Hepatocyte (in vitro differentiated cells): ENCODE results near the gene HBA1. TPM values are rescaled to one million over a fixed set of nuclear protein-coding genes. Genes with fewer than 3 reads are reported as not detected.

ENCODE experiments used
- DNase-seq: peaks from one replicate; pipeline ENCODE4 v3.0.0-alpha.2; 2016; ENCODE audit warnings: low spot score
- H2AFZ ChIP-seq: fragments of 200-600 bp; sonication (generic); 2 replicates; pipeline ENCODE4 v1.6.0; 2016; ENCODE audit warnings: antibody characterized with exemption, mild to moderate bottlenecking
- H3K27ac ChIP-seq: fragments of 200-600 bp; sonication (generic); 2 replicates; pipeline ENCODE4 v1.5.1; 2016; ENCODE audit warnings: mild to moderate bottlenecking
- H3K27me3 ChIP-seq: fragments of 200-600 bp; sonication (generic); 2 replicates; pipeline ENCODE4 v1.6.1; 2016
- H3K36me3 ChIP-seq: fragments of 200-600 bp; sonication (generic); replicated peaks from 2 replicates; pipeline ENCODE4 v1.5.1; 2016; ENCODE audit warnings: low read depth; ENCODE audit not compliant: insufficient read depth
- H3K4me1 ChIP-seq: fragments of 200-600 bp; sonication (generic); 2 replicates; pipeline ENCODE4 v1.5.1; 2016; ENCODE audit warnings: mild to moderate bottlenecking, moderate library complexity; ENCODE audit not compliant: insufficient read depth
- H3K4me2 ChIP-seq: fragments of 200-600 bp; sonication (generic); 2 replicates; pipeline ENCODE4 v1.6.0; 2016
- H3K4me3 ChIP-seq: fragments of 200-600 bp; sonication (generic); 2 replicates; pipeline ENCODE4 v1.5.1; 2016; ENCODE audit warnings: mild to moderate bottlenecking
- H3K79me2 ChIP-seq: fragments of 200-600 bp; sonication (generic); 2 replicates; pipeline ENCODE4 v1.6.0; 2017; ENCODE audit warnings: mild to moderate bottlenecking
- H3K9me2 ChIP-seq: fragments of 200-600 bp; sonication (generic); replicated peaks from 2 replicates; pipeline ENCODE4 v1.6.0; 2017; ENCODE audit warnings: mild to moderate bottlenecking; ENCODE audit not compliant: insufficient read depth
- H3K9me3 ChIP-seq: fragments of 200-600 bp; sonication (generic); 2 replicates; pipeline ENCODE4 v1.5.1; 2016; ENCODE audit warnings: low read depth, mild to moderate bottlenecking
- H4K20me1 ChIP-seq: fragments of 200-600 bp; sonication (generic); 2 replicates; pipeline ENCODE4 v1.6.0; 2016; ENCODE audit warnings: mild to moderate bottlenecking; ENCODE audit not compliant: insufficient read depth, poor library complexity, severe bottlenecking
- CTCF ChIP-seq: fragments of 200-600 bp; sonication (generic); IDR thresholded peaks from 2 replicates; pipeline ENCODE4 v1.5.1; 2016; ENCODE audit warnings: antibody characterized with exemption, mild to moderate bottlenecking; ENCODE audit not compliant: poor library complexity
- EZH2 ChIP-seq: fragments of 200-600 bp; sonication (generic); IDR thresholded peaks from 2 replicates; pipeline ENCODE4 v1.6.1; 2016; ENCODE audit warnings: antibody characterized with exemption, mild to moderate bottlenecking, borderline replicate concordance
- EZH2phosphoT487 ChIP-seq: fragments of 200-600 bp; sonication (generic); IDR thresholded peaks from one replicate; pipeline ENCODE4 v1.6.1; 2018; ENCODE audit warnings: antibody characterized with exemption, mild to moderate bottlenecking, low read depth, moderate library complexity; ENCODE audit not compliant: unreplicated experiment, severe bottlenecking
- WGBS: methylation state at CpG from one replicate; pipeline ENCODE4 v1.1.6; 2016; ENCODE audit warnings: low lambda C conversion rate; ENCODE audit errors: missing lambda C conversion rate; 5-methylcytosine and 5-hydroxymethylcytosine counted together
- polyA plus RNA-seq: library from polyadenylated mRNA; unstranded; fragments of >200 nt; fragmentation: Nextera tagmentation; extraction: Ambion mirVana; gene quantifications from 2 replicates; pipeline ENCODE4 v1.2.1, GENCODE V29; 2016
- total RNA-seq: library from RNA; depleted of rRNA; stranded (reverse); fragments of >200 nt; gene quantifications from 2 replicates; pipeline ENCODE4 v1.2.3, GENCODE V29; 2014

HBA1 gene
- total and polyA plus RNA-seq, 2 experiments from 2014 or later, result not detected

- no peak overlapping the region for H3K4me2 ChIP-seq
- no peaks in the 10 kb centered on the region for H3K36me3 ChIP-seq
- no peak overlapping the region for H3K27ac ChIP-seq
- H3K27me3 ChIP-seq, result no peaks in the 10 kb centered on the region
- H3K9me3 ChIP-seq, result no peaks in the 10 kb centered on the region
- H3K9me2 ChIP-seq, result no peaks in the 10 kb centered on the region
- H3K4me3 ChIP-seq, result no peak overlapping the region
- no peaks in the 10 kb centered on the region for H3K79me2 ChIP-seq
- H2AFZ ChIP-seq, result no peak overlapping the region
- no peak for DNase-seq
- H4K20me1 ChIP-seq, result peaks cover 2% of the 10 kb centered on the region
- TF ChIP-seq EZH2phosphoT487 (no peak), CTCF (no peak), EZH2 (no peak)
- peaks cover 5% of the 10 kb centered on the region for H3K4me1 ChIP-seq
- WGBS, result 94% methylated on average over 6 of the region's 11 CpGs
Measured at GRCh38 chr16:185691-186090, 9.2 kb downstream of the HBA1 start.

GRCh38 chr16:187330-187729, 10.8 kb downstream of the HBA1 start:
- H3K27me3 ChIP-seq, result no peaks in the 10 kb centered on the region
- no peaks in the 10 kb centered on the region for H3K79me2 ChIP-seq
- no peak for DNase-seq
- no peaks in the 10 kb centered on the region for H3K9me2 ChIP-seq
- no peak for TF ChIP-seq EZH2phosphoT487
- TF ChIP-seq CTCF, result no peak
- no peak for TF ChIP-seq EZH2
- H3K4me3 ChIP-seq, result no peak overlapping the region
- no peaks in the 10 kb centered on the region for H3K36me3 ChIP-seq
- H4K20me1 ChIP-seq, result no peaks in the 10 kb centered on the region
- no peak overlapping the region for H3K4me2 ChIP-seq
- WGBS, result 99% methylated on average over 8 of the region's 8 CpGs
- no peaks in the 10 kb centered on the region for H3K4me1 ChIP-seq
- no peak overlapping the region for H3K27ac ChIP-seq
- H3K9me3 ChIP-seq, result no peaks in the 10 kb centered on the region
- no peak overlapping the region for H2AFZ ChIP-seq

- no peaks in the 10 kb centered on the region for H3K27me3 ChIP-seq
- H3K27ac ChIP-seq, result no peak overlapping the region
- H2AFZ ChIP-seq, result no peak overlapping the region
- no peaks in the 10 kb centered on the region for H3K36me3 ChIP-seq
- H3K4me3 ChIP-seq, result no peak overlapping the region
- 81% methylated on average over 8 of the region's 8 CpGs for WGBS
- no peaks in the 10 kb centered on the region for H3K9me2 ChIP-seq
- H3K79me2 ChIP-seq, result peaks cover 2% of the 10 kb centered on the region
- no peaks in the 10 kb centered on the region for H3K9me3 ChIP-seq
- H3K4me1 ChIP-seq, result no peaks in the 10 kb centered on the region
- TF ChIP-seq EZH2 (no peak), CTCF (peak; percentile 14), EZH2phosphoT487 (no peak)
- no peak for DNase-seq
- H4K20me1 ChIP-seq, result no peaks in the 10 kb centered on the region
- H3K4me2 ChIP-seq, result no peak overlapping the region
Measured at GRCh38 chr16:188674-189073, 12.2 kb downstream of the HBA1 start.

- TF ChIP-seq EZH2phosphoT487, result no peak
- TF ChIP-seq EZH2, result no peak
- no peak for TF ChIP-seq CTCF
- 98% methylated on average over 33 of the region's 34 CpGs for WGBS
- no peaks in the 10 kb centered on the region for H3K36me3 ChIP-seq
Measured at GRCh38 chr16:189604-190186, 13.2 kb downstream of the HBA1 start.

More at GRCh38 chr16:189604-190186, 13.2 kb downstream of the HBA1 start:
- Histone ChIP-seq H3K9me3 (no peaks in the 10 kb centered on the region), H3K9me2 (no peaks in the 10 kb centered on the region), H3K27me3 (no peaks in the 10 kb centered on the region), H3K79me2 (peaks cover 2% of the 10 kb centered on the region), H2AFZ (no peak overlapping the region), H3K4me1 (no peaks in the 10 kb centered on the region), H3K4me2 (no peak overlapping the region), H3K4me3 (no peak overlapping the region), H4K20me1 (peaks cover 6% of the 10 kb centered on the region), H3K27ac (no peak overlapping the region)
- no peak for DNase-seq
